Raji (cell line): ENCODE results near the gene ELAC2.

Source experiments
- POLR2A ChIP-seq: IDR thresholded peaks from 2 replicates; pipeline ENCODE4 v1.6.1; 2011; ENCODE audit warnings: low read depth, low read length, control low read depth; ENCODE audit not compliant: insufficient read depth

The ELAC2 gene

DNA sequence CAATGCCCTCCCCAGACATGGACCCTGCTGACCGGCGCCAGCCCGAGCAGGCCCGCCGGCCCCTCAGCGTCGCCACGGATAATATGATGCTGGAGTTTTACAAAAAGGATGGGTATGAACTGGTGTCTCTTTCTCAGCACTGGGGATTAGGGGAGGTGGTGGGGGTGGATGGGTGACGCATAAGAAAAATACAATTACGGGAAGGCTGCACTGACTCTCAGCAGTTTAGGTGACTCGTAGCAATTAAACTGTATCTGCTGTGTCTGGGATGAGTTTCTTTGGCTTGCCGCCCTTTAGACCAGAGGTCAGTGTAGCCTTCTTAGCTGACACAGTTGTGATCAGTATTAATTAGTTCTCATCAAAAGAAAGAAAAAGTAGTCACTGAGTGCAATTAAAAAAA lies 59.0 kb downstream of the ELAC2 start:
- TF ChIP-seq POLR2A: no peak

DNA sequence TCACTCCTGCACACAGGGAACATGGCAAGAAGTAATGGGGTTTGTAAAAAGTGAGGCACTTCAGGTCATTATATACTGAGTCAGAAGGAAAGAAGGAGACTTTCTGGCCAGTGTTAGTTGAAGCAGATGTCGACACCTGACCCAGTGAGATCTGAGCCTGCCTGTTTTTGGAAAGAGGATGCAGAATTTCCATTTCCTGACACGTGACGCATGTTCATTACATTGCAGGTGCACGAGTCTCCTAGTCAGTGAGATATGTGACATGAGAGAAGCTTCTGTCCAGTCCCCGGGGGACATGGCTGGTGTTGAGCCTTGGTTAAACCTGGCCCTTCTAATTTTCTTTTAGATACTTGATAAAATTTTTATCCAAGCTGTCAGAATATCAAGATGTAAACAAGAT lies 62.3 kb downstream of the ELAC2 start:
- no peak for TF ChIP-seq POLR2A

DNA sequence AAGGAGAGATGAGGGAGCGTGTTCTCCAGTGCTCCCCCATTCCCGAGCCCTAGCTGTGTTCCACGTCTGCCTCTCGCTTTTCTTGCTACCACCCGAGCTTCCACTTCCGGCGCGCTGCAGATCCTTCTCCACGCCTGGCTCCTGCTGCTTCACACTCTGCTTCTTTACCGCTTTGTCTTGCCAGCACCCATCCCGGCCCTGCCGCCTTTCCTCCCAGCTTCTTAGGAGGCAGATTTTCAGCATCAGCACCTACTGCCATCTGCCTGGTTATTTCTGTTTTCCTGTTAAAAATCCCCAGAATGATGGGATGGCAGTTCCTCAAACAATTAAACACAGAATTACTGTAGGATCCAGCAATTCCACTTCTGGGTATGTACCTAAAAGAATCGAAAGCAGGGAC lies 64.7 kb downstream of the ELAC2 start:
- TF ChIP-seq POLR2A: no peak

DNA sequence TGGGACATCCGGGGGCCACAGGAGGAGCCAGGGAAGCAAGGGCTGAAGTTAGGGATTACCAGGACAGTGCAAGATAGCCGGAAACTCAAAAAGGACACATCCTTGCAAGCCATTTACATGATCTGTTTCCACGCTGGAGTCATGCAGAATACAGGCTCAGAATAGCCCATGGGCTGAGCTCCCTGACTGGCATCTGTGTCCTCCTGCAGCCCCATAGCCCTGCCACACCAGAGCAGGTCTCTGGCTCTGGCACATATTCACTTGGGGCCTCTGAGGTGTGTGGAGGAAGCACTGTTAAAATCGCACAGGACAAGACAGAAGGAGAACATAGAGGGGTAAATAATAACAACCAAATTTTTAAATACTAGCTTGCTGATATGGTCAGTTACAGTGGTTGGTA lies 65.8 kb downstream of the ELAC2 start:
- TF ChIP-seq POLR2A: no peak

DNA sequence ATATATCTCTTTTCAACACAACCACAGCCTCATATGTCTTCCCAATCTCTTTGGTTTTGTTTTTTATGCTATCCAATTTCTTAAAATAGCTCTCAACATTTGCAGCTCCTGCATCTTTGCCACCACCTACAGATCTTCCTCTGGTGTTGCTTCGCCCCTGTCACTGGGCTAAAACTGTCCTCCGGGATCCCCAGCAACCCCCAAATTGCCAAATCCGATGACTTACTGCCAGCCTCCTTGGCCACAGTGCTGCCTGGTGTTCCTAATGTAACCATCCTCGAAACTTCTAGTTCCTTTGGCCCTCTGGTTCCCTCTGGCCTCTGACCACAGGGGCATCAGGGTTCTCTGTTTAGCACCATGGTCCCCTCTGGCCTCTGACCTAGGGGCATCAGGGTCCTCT lies 70.8 kb downstream of the ELAC2 start:
- TF ChIP-seq POLR2A: no peak
